GM12878 (cell line): Measurements from ENCODE around the gene EPB41L4B. TPM values are rescaled to one million over a fixed set of nuclear protein-coding genes. Genes with fewer than 3 reads are reported as not detected.

ENCODE experiments used
- ATAC-seq: fragments of 200-7000 bp; cut with Tn5 transposase; 3 replicates; pipeline ENCODE4 v1.9.1; 2020; ENCODE audit warnings: mild to moderate bottlenecking, moderate library complexity
- BruUV-seq: library from RNA; stranded (reverse); fragments of 400-500 nt; replicated peaks from 2 replicates; lab custom pipeline; 2021; lab: Mats Ljungman, UMichigan
- CTCF ChIA-PET: fragments of 300-600 bp; sonication (Branson Sonifier 250); formaldehyde crosslinking; extraction: SDS; loops from one replicate; lab custom pipeline; 2021; ENCODE audit warnings: inconsistent platforms; lab: Yijun Ruan, JAX
- POLR2A ChIA-PET: fragments of 350-600 bp; formaldehyde crosslinking; extraction: SDS; loops from one replicate; lab custom pipeline; 2021; ENCODE audit warnings: inconsistent platforms; lab: Charles Lee
- RAD21 ChIA-PET: fragments of 300-600 bp; sonication (Branson Sonifier 250); formaldehyde crosslinking; loops from one replicate; lab custom pipeline; 2023; ENCODE audit warnings: antibody characterized with exemption; ENCODE audit not compliant: unreplicated experiment; lab: Charles Lee
- SMC1A ChIA-PET: fragments of 300-600 bp; sonication (Branson Sonifier 250); formaldehyde crosslinking; loops from one replicate; lab custom pipeline; 2023; ENCODE audit not compliant: unreplicated experiment, uncharacterized antibody; lab: Charles Lee
- DNase-seq: peaks from one replicate; pipeline ENCODE4 v3.0.0-alpha.2; 2011; ENCODE audit warnings: low read depth, low spot score
- FAIRE-seq: peaks from 3 replicates; lab custom pipeline; 2011; peaks lifted over from hg19 to GRCh38; lab: Jason Lieb, UNC
- H2AFZ ChIP-seq: 2 replicates; pipeline ENCODE4 v1.6.0; 2011; ENCODE audit warnings: low read depth, low read length, control low read depth; ENCODE audit not compliant: control insufficient read depth
- H3K27ac ChIP-seq: 2 replicates; pipeline ENCODE4 v1.5.1; 2011; ENCODE audit warnings: control low read depth; ENCODE audit not compliant: control insufficient read depth, insufficient read depth
- H3K27me3 ChIP-seq, 2 experiments: replicated peaks in 1 of 2; 2 replicates each; pipeline versions ENCODE4 v1.6.0 to v1.6.1; 2011; ENCODE audit warnings: low read length in 1 of 2; ENCODE audit not compliant: control insufficient read depth in 2 of 2, insufficient read depth in 2 of 2
- H3K36me3 ChIP-seq, 2 experiments: 2 replicates each; pipeline ENCODE4 v1.5.1; 2011; ENCODE audit warnings: low read length in 1 of 2; ENCODE audit not compliant: control insufficient read depth in 2 of 2, insufficient read depth in 2 of 2
- H3K4me1 ChIP-seq: 2 replicates; pipeline ENCODE4 v1.6.1; 2011; ENCODE audit warnings: mild to moderate bottlenecking, low read length, moderate library complexity, mixed read lengths; ENCODE audit not compliant: control insufficient read depth, insufficient read depth
- H3K4me2 ChIP-seq: 2 replicates; pipeline ENCODE4 v1.6.0; 2011; ENCODE audit warnings: control low read depth; ENCODE audit not compliant: control insufficient read depth, insufficient read depth
- H3K4me3 ChIP-seq: fragments of 200-600 bp; sonication (generic); 2 replicates; pipeline ENCODE4 v1.5.1; 2016
- H3K79me2 ChIP-seq: 2 replicates; pipeline ENCODE4 v1.6.0; 2011; ENCODE audit warnings: low read length; ENCODE audit not compliant: control insufficient read depth, insufficient read depth
- H3K9ac ChIP-seq: 2 replicates; pipeline ENCODE4 v1.8.0; 2011; ENCODE audit warnings: low read length, control low read depth, mixed read lengths; ENCODE audit not compliant: control insufficient read depth, insufficient read depth
- H3K9me3 ChIP-seq: replicated peaks from 3 replicates; pipeline ENCODE4 v1.5.1; 2011; ENCODE audit warnings: mild to moderate bottlenecking, low read length; ENCODE audit not compliant: control insufficient read depth, insufficient read depth
- H4K20me1 ChIP-seq: 2 replicates; pipeline ENCODE4 v1.6.0; 2011; ENCODE audit not compliant: control insufficient read depth, insufficient read depth
- HDAC6 ChIP-seq: fragments of 200-600 bp; sonication (generic); IDR thresholded peaks from one replicate; pipeline ENCODE4 v1.8.0; 2017; ENCODE audit warnings: antibody characterized with exemption; ENCODE audit not compliant: unreplicated experiment
- MTA3 ChIP-seq: IDR thresholded peaks from 2 replicates; pipeline ENCODE4 v1.6.1; 2012; ENCODE audit warnings: low read length, inconsistent platforms, borderline replicate concordance
- NFYB ChIP-seq: IDR thresholded peaks from 2 replicates; pipeline ENCODE4 v1.6.1; 2011; ENCODE audit warnings: low read depth, mild to moderate bottlenecking, low read length, improper control_type of control experiment, moderate library complexity; ENCODE audit not compliant: insufficient read depth
- NR2C1 ChIP-seq: fragments of 450-650 bp; IDR thresholded peaks from 2 replicates; pipeline ENCODE4 v1.6.1; 2017; ENCODE audit warnings: antibody characterized with exemption, mild to moderate bottlenecking, moderate library complexity
- NRF1 ChIP-seq: conservative IDR thresholded peaks from 2 replicates; pipeline ENCODE4 v1.6.1; 2011; ENCODE audit warnings: mild to moderate bottlenecking, low read depth, low read length, improper control_type of control experiment
- POLR2AphosphoS2 ChIP-seq: IDR thresholded peaks from 2 replicates; pipeline ENCODE4 v1.6.1; 2011; ENCODE audit warnings: low read depth, mild to moderate bottlenecking, low read length, improper control_type of control experiment, moderate library complexity
- SKIL ChIP-seq: fragments of 450-650 bp; IDR thresholded peaks from 2 replicates; pipeline ENCODE4 v1.6.1; 2017; ENCODE audit warnings: mild to moderate bottlenecking, low read depth, inconsistent platforms; ENCODE audit not compliant: poor library complexity, severe bottlenecking
- SMAD5 ChIP-seq: IDR thresholded peaks from 2 replicates; pipeline ENCODE4 v1.6.1; 2016; ENCODE audit warnings: antibody characterized with exemption, low read depth
- TARDBP ChIP-seq: IDR thresholded peaks from 2 replicates; pipeline ENCODE4 v1.6.1; 2016; ENCODE audit warnings: borderline replicate concordance
- USF1 ChIP-seq: IDR thresholded peaks from 2 replicates; pipeline ENCODE4 v1.6.1; 2011; ENCODE audit warnings: borderline replicate concordance, low read depth, mild to moderate bottlenecking, moderate library complexity, mixed read lengths, low read length; ENCODE audit not compliant: insufficient read depth; ENCODE audit errors: extremely low read length
- YBX1 ChIP-seq: fragments of 450-650 bp; IDR thresholded peaks from 2 replicates; pipeline ENCODE4 v1.6.1; 2016; ENCODE audit warnings: antibody characterized with exemption
- ZNF24 ChIP-seq: fragments of 450-650 bp; IDR thresholded peaks from 2 replicates; pipeline ENCODE4 v1.6.1; 2017; ENCODE audit warnings: antibody characterized with exemption, mild to moderate bottlenecking
- WGBS: methylation state at CpG from one replicate; pipeline ENCODE4 v1.1.6; 2016; ENCODE audit warnings: low lambda C conversion rate; ENCODE audit not compliant: insufficient replicate concordance, insufficient coverage; ENCODE audit errors: missing lambda C conversion rate; 5-methylcytosine and 5-hydroxymethylcytosine counted together
- in situ Hi-C: fragments of 300-500 bp; cut with MboI; formaldehyde crosslinking; loops from 9 replicates; pipeline ENCODE4 v1.14.3; 2018; ENCODE audit warnings: mixed read lengths
- intact Hi-C: fragments of 100-400 bp; cut with micrococcal nuclease; formaldehyde crosslinking; loops from one replicate; pipeline ENCODE4 v1.14.2; 2022; ENCODE audit not compliant: unreplicated experiment
- polyA plus RNA-seq, 11 experiments: library from polyadenylated mRNA; depleted of rRNA in 4 of 11; unstranded in 6 of 11; stranded (reverse) in 5 of 11; fragments of >200 nt; fragmentation: Nextera tagmentation in 4 of 11; fragmentation: Illumina TruSeq in 1 of 11; extraction: Ambion mirVana in 4 of 11; extraction: Trizol in 1 of 11; gene quantifications; 1 replicate in 1 of 11; 2 replicates in 10 of 11; pipeline versions ENCODE4 v1.2.1 to v1.2.3, GENCODE V29; 2011 to 2016; ENCODE audit warnings: inconsistent platforms in 2 of 11, missing spikeins in 2 of 11, low read depth in 1 of 11
- total RNA-seq, 4 experiments: library from RNA; depleted of rRNA in 3 of 4; stranded (reverse); fragments of >200 nt in 3 of 4; fragmentation: Illumina TruSeq in 1 of 4; extraction: Trizol in 1 of 4; gene quantifications; 2 replicates each; pipeline versions ENCODE4 v1.2.1 to v1.2.3, GENCODE V29; 2013 to 2021

Gene EPB41L4B
- total and polyA plus RNA-seq, 10 of the 15 experiments (the other 5 are each of a cell fraction or from before 2014, with no cell fraction given): 0.04 to 0.75 (median 0.13) TPM; not detected in 1

GRCh38 chr9:109251776-109252106, 69.1 kb downstream of the EPB41L4B start:
- BruUV-seq: no TSS peak
- no peak overlapping the region for H3K4me2 ChIP-seq
- CTCF ChIA-PET: interaction anchor here (0.6 kb wide), 1 partner anchor 65 kb away, joined by 3 read pairs; no protein-coding TSS in a partner anchor
- H4K20me1 ChIP-seq: no peaks in the 10 kb centered on the region
- no peak for TF ChIP-seq NRF1
- TF ChIP-seq TARDBP: no peak
- no peak for TF ChIP-seq YBX1
- no peak for TF ChIP-seq NR2C1
- TF ChIP-seq ZNF24: no peak
- TF ChIP-seq MTA3: no peak
- no peak for TF ChIP-seq HDAC6
- no peak for TF ChIP-seq NFYB
- TF ChIP-seq POLR2AphosphoS2: no peak
- no peak for TF ChIP-seq SKIL
- no peak for TF ChIP-seq USF1
- TF ChIP-seq SMAD5: no peak
- H3K4me1 ChIP-seq: no peaks in the 10 kb centered on the region
- ATAC-seq (no peak), DNase-seq (no peak), FAIRE-seq (no peak)
- POLR2A ChIA-PET: interaction anchor here (0.6 kb wide), 1 partner anchor 148 kb away, joined by 5 read pairs; no protein-coding TSS in a partner anchor
- RAD21 ChIA-PET: no interaction called here
- SMC1A ChIA-PET: interaction anchor here (1.1 to 1.3 kb wide), 2 partner anchors 9 to 159 kb away, joined by 3 read pairs; no protein-coding TSS in a partner anchor
- H2AFZ ChIP-seq: no peak overlapping the region
- H3K79me2 ChIP-seq: no peaks in the 10 kb centered on the region
- no peaks in the 10 kb centered on the region; a peak in 1 of 4 replicates for H3K27me3 ChIP-seq
- in situ Hi-C loops (no loop called here), intact Hi-C loops (no loop called here)
- H3K9ac ChIP-seq: no peak overlapping the region
- whole genome bisulfite sequencing: 20% methylated on average over 5 of the region's 5 CpGs
- H3K4me3 ChIP-seq: no peak overlapping the region
- H3K27ac ChIP-seq: no peak overlapping the region
- H3K9me3 ChIP-seq: no peaks in the 10 kb centered on the region
- H3K36me3 ChIP-seq: no peaks in the 10 kb centered on the region
